Uterus (tissue), 2 donors: Measurements from ENCODE around the gene TMEM62.

ENCODE experiments used
- POLR2A ChIP-seq, 2 donors: fragments of 450-650 bp; IDR thresholded peaks; one replicate each; pipeline ENCODE4 v1.6.1; 2016; ENCODE audit warnings: antibody characterized with exemption in 2 of 2, mild to moderate bottlenecking in 1 of 2, moderate library complexity in 1 of 2
- TF ChIP-seq, protein P1 (sequence below), 4 experiments: fragments of 200-600 bp in 2 of 4; fragments of 450-650 bp in 2 of 4; sonication (generic) in 2 of 4; IDR thresholded peaks; one replicate each; pipeline ENCODE4 v1.5.1; 2016 to 2019; ENCODE audit warnings: antibody characterized with exemption in 4 of 4, mild to moderate bottlenecking in 2 of 4, moderate library complexity in 1 of 4

- TF ChIP-seq, protein P1, sequence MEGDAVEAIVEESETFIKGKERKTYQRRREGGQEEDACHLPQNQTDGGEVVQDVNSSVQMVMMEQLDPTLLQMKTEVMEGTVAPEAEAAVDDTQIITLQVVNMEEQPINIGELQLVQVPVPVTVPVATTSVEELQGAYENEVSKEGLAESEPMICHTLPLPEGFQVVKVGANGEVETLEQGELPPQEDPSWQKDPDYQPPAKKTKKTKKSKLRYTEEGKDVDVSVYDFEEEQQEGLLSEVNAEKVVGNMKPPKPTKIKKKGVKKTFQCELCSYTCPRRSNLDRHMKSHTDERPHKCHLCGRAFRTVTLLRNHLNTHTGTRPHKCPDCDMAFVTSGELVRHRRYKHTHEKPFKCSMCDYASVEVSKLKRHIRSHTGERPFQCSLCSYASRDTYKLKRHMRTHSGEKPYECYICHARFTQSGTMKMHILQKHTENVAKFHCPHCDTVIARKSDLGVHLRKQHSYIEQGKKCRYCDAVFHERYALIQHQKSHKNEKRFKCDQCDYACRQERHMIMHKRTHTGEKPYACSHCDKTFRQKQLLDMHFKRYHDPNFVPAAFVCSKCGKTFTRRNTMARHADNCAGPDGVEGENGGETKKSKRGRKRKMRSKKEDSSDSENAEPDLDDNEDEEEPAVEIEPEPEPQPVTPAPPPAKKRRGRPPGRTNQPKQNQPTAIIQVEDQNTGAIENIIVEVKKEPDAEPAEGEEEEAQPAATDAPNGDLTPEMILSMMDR (IDR thresholded peaks at IDR 0.05): no peak
- TF ChIP-seq POLR2A (IDR thresholded peaks at IDR 0.05): no peak
These were observed 46.8 kb upstream of the TMEM62 start for GRCh38 chr15:43086551-43086950.
